Measurements from ENCODE around the gene NBPF1. TPM values are rescaled to one million over a fixed set of nuclear protein-coding genes. Genes with fewer than 3 reads are reported as not detected.
"Not testable (repeated sequence)": the region's sequence is repeated elsewhere in the genome, so short reads cannot be mapped to it uniquely, and the experiment has no call there.

Gene NBPF1
- 9.2 TPM for polyA plus RNA-seq (2012; ENCODE audit: insufficient read depth, insufficient read length, low read depth)

GRCh38 chr1:16613185-16614147 is at the start of gene NBPF1:
Gene NBPF1 (minus strand): TSS chr1:16613564.
- Histone ChIP-seq H3K9me3 (no peaks in the 10 kb centered on the region), H3K4me3 (ENCODE audit: low read depth, low read length) (peak within 1 kb of the TSS; percentile 71), H3K4me1 (no peaks in the 10 kb centered on the region), H3K27me3 (no peaks in the 10 kb centered on the region), H3K36me3 (no peaks in the 10 kb centered on the region)
- no peak for TF ChIP-seq CTCF (IDR thresholded peaks at IDR 0.05; ENCODE audit: low read depth, low read length)
- peak; percentile 98 for DNase-seq

DNA sequence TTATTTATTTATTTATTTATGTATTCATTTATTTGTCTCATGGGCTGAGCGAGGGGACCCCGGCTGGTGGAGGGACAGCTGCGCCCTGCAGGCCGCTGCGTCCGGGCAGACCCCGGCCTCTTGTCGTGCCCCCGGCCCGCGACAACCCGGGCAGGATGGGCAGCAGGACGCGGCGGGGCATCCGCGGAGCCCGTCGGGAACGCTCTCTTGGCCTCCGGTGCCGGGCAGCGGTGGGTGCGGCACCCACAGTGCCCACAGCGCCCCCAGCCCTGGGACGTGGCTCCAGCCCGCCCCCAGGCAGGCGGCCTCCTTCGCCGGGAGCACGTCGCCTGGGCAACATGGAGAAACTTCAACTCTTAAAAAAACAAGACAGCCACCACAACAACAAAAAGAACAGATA is 44.9 kb upstream of the NBPF1 start:
- H3K9me3 ChIP-seq; H3K4me1 ChIP-seq; DNase-seq; H3K27me3 ChIP-seq; H3K36me3 ChIP-seq; H3K4me3 ChIP-seq (ENCODE audit: low read depth, low read length): not testable (repeated sequence)

GRCh38 chr1:16656981-16657683 is 43.8 kb upstream of the NBPF1 start:
- H3K36me3 ChIP-seq; H3K4me1 ChIP-seq; H3K27me3 ChIP-seq; H3K4me3 ChIP-seq (ENCODE audit: low read depth, low read length); H3K9me3 ChIP-seq; DNase-seq: not testable (repeated sequence)

DNA sequence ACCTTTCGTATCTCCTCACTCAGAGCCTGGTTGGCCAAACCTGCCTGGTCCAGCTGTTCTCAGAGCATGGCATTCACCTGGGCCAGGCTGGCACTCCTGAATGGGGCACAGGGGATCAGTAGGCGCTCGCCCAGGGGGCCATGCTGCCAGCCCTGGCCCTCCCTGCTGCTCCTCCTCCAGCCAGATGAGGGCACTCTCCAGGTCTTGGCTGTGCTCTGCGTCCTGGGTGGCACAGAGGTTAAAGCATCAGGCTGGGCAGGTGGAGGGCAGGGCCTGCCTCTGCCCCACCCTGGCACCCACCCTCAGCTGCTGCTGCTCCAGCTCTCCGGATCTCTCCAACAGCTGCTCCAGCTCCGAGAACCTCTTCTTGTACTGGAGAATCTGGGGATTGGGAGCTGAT is 43.2 kb upstream of the NBPF1 start:
- not testable (repeated sequence) for DNase-seq

DNA sequence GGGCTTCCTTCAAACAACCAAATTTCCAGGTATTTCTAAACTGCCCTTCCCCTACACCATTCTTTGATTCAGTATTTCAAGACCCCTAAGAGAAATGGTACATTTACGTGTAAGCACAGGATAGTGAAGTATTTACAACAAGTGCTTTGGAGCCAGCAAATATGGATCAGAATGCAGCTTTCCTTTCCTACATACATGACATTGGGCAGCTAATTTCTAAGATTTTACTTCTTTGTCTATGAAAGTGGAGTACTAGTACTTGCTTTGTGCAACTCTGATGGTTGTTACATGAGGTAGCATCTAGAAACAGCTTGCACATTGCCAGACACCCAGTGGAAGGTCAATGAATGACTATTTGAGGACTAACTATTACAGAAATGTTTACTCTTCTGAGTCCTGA is 38.2 kb upstream of the NBPF1 start:
- not testable (repeated sequence) for DNase-seq; H3K4me3 ChIP-seq (ENCODE audit: low read depth, low read length); H3K27me3 ChIP-seq; H3K36me3 ChIP-seq; H3K9me3 ChIP-seq; H3K4me1 ChIP-seq

More for the DNA sequence above, 43.2 kb upstream of the NBPF1 start:
- not testable (repeated sequence) for H3K36me3 ChIP-seq; H3K9me3 ChIP-seq; H3K27me3 ChIP-seq; H3K4me3 ChIP-seq (ENCODE audit: low read depth, low read length); H3K4me1 ChIP-seq

- not testable (repeated sequence) for H3K4me3 ChIP-seq (ENCODE audit: low read depth, low read length); DNase-seq; H3K9me3 ChIP-seq; H3K36me3 ChIP-seq; H3K27me3 ChIP-seq; H3K4me1 ChIP-seq
Observed at GRCh38 chr1:16649960-16650359, 36.6 kb upstream of the NBPF1 start.

- not testable (repeated sequence) for H3K27me3 ChIP-seq; H3K36me3 ChIP-seq; H3K4me3 ChIP-seq (ENCODE audit: low read depth, low read length); DNase-seq; H3K9me3 ChIP-seq; H3K4me1 ChIP-seq
Observed at GRCh38 chr1:16649390-16649789, 36.0 kb upstream of the NBPF1 start.

DNA sequence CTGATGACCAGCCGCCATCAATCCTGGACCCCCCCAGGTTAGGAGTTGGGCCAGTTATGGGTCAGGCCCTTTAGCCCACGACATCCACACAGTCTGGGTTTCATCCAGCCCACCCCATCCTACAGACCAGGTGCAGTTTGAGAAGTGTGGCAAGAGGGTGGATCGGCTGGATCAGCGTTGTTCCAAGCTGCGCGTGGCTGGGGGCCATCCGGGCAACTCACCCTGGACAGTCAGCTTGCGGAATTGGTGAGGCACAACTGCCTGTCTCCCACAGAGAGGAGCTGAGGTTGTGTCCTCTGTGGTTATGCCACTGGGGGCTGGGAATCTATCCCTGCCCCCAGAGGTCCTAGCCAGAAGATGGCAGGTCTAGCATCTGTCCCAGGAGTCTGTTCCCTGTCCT is 35.4 kb upstream of the NBPF1 start:
- H3K27me3 ChIP-seq; H3K9me3 ChIP-seq; H3K36me3 ChIP-seq; DNase-seq; H3K4me1 ChIP-seq; H3K4me3 ChIP-seq (ENCODE audit: low read depth, low read length): not testable (repeated sequence)

DNA sequence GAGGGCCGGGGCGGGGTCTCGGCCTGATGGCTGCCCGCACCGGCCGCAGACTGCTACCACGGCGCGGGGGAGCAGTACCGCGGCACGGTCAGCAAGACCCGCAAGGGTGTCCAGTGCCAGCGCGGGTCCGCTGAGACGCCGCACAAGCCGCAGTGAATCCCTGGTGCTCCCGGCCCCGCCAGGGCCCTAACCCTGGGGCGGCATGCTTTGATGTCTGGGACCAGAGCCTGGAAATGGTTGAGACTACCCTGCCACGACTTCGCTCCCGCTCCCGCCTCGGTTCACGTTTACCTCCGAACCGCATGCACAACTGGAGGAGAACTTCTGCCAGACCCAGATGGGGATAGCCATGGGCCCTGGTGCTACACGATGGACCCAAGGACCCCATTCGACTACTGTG is 34.9 kb upstream of the NBPF1 start:
- not testable (repeated sequence) for H3K4me3 ChIP-seq (ENCODE audit: low read depth, low read length); DNase-seq; H3K36me3 ChIP-seq; H3K9me3 ChIP-seq; H3K27me3 ChIP-seq; H3K4me1 ChIP-seq

- not testable (repeated sequence) for H3K36me3 ChIP-seq; H3K4me1 ChIP-seq; H3K4me3 ChIP-seq (ENCODE audit: low read depth, low read length); H3K27me3 ChIP-seq; H3K9me3 ChIP-seq
- peak; percentile 1 for DNase-seq
Observed at GRCh38 chr1:16647179-16648176, 34.1 kb upstream of the NBPF1 start.

DNA sequence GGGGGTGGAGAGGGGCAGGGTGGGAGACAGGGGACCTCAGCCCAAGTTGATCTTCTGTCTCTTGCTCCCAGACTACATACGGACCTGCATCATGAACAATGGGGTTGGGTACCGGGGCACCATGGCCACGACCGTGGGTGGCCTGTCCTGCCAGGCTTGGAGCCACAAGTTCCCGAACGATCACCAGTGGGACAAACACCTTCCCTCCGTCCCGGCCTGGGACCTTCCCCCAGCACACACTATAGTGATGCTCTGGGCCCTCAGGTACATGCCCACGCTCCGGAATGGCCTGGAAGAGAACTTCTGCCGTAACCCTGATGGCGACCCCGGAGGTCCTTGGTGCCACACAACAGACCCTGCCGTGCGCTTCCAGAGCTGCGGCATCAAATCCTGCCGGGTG is 33.4 kb upstream of the NBPF1 start:
- H3K27me3 ChIP-seq; H3K9me3 ChIP-seq; H3K4me1 ChIP-seq; H3K4me3 ChIP-seq (ENCODE audit: low read depth, low read length); DNase-seq; H3K36me3 ChIP-seq: not testable (repeated sequence)

GRCh38 chr1:16646061-16646664 is 32.8 kb upstream of the NBPF1 start:
- not testable (repeated sequence) for H3K9me3 ChIP-seq; H3K4me3 ChIP-seq (ENCODE audit: low read depth, low read length); H3K4me1 ChIP-seq; H3K27me3 ChIP-seq; H3K36me3 ChIP-seq
- peak; percentile 1 for DNase-seq

GRCh38 chr1:16645271-16646060 is 32.1 kb upstream of the NBPF1 start:
- not testable (repeated sequence) for H3K9me3 ChIP-seq, H3K4me1 ChIP-seq, H3K27me3 ChIP-seq, H3K36me3 ChIP-seq
- peak overlapping the region; percentile 84 for H3K4me3 ChIP-seq (ENCODE audit: low read depth, low read length)
- peak; percentile 8 for DNase-seq

All from BE2C (cell line).